ENCODE data around the gene USP31. TPM values are rescaled to one million over a fixed set of nuclear protein-coding genes. Genes with fewer than 3 reads are reported as not detected.

Gene USP31
- total RNA-seq, 6 experiments from 2014 or later: 7.1 to 12.8 (median 9.0) TPM

DNA sequence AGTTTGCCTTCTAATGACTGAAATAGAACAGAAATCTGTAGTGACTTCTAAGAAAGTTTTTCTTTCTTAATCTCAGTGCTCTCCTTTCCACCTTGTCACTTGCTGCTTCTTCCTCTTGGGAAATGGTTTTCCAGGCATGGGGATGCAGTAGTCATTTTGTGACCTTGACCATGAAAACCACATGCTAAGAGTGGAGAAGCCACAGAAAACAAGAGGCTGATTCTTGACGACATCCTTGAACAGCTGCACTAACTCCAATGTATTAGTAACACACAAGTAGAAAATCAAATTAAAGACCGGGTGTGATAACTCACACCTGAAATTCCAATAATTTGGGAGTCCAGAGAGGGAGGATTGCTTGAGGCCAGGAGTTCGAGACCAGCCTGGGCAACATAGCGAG is 15.5 kb upstream of the USP31 start:
- 49% methylated on average over 3 of the region's 4 CpGs for WGBS (ENCODE audit: insufficient coverage, low coverage, low lambda C conversion rate, missing lambda C conversion rate)
- Histone ChIP-seq H3K27me3 (no peaks in the 10 kb centered on the region), H3K9me3 (no peaks in the 10 kb centered on the region), H3K27ac (no peak overlapping the region), H3K36me3 (no peaks in the 10 kb centered on the region), H3K4me1 (no peaks in the 10 kb centered on the region), H3K4me3 (no peak overlapping the region)
- intact Hi-C loops (cut with DNase I): no loop called here
- ATAC-seq (no peak), DNase-seq (no peak)
- TF ChIP-seq CTCF (IDR thresholded peaks at IDR 0.05) (no peak), POLR2A (IDR thresholded peaks at IDR 0.05) (no peak)

- Histone ChIP-seq H3K4me3 (no peak overlapping the region), H3K4me1 (no peaks in the 10 kb centered on the region), H3K27ac (no peak overlapping the region), H3K36me3 (no peaks in the 10 kb centered on the region), H3K9me3 (no peaks in the 10 kb centered on the region), H3K27me3 (no peaks in the 10 kb centered on the region)
- no peak for TF ChIP-seq POLR2A (IDR thresholded peaks at IDR 0.05)
- no peak for TF ChIP-seq CTCF (IDR thresholded peaks at IDR 0.05)
- DNase-seq (no peak), ATAC-seq (no peak)
- intact Hi-C loops (cut with DNase I): no loop called here
- WGBS (ENCODE audit: insufficient coverage, low coverage, low lambda C conversion rate, missing lambda C conversion rate): 91% methylated on average over 2 of the region's 2 CpGs
Observed at GRCh38 chr16:23163921-23164320, 14.7 kb upstream of the USP31 start.

DNA sequence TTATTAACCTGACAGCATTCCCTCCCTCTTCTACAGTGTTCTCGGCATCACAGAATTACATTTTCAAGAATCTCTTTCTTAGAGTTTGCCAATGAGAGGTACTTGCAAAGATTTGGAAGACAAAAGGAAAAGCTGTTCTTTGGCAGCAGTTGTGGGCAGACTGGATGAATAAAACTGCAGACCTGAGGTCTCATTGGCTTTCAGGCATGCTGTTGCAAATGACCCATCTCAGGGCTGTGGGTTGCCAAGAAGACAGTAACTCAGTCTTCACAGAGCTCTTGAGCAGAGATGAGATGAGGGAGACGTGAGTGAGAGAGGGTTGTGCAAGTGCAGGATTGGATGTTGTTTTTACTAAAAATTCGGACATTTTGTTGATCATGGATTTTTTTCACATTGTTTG is 11.3 kb upstream of the USP31 start:
- WGBS (ENCODE audit: insufficient coverage, low coverage, low lambda C conversion rate, missing lambda C conversion rate): 55% methylated on average over 3 of the region's 3 CpGs
- TF ChIP-seq CTCF (IDR thresholded peaks at IDR 0.05) (no peak), POLR2A (IDR thresholded peaks at IDR 0.05) (no peak)
- no peaks in the 10 kb centered on the region for H3K36me3 ChIP-seq
- H3K27ac ChIP-seq: no peak overlapping the region
- ATAC-seq (no peak), DNase-seq (no peak)
- H3K27me3 ChIP-seq: no peaks in the 10 kb centered on the region
- H3K4me1 ChIP-seq: no peaks in the 10 kb centered on the region
- no peaks in the 10 kb centered on the region for H3K9me3 ChIP-seq
- intact Hi-C loops (cut with DNase I): no loop called here
- H3K4me3 ChIP-seq: no peak overlapping the region

GRCh38 chr16:23160082-23160481 is 10.8 kb upstream of the USP31 start:
- Histone ChIP-seq H3K36me3 (no peaks in the 10 kb centered on the region), H3K4me1 (no peaks in the 10 kb centered on the region), H3K27me3 (no peaks in the 10 kb centered on the region), H3K27ac (no peak overlapping the region), H3K9me3 (no peaks in the 10 kb centered on the region), H3K4me3 (no peak overlapping the region)
- no peak for DNase-seq
- 67% methylated on average over 3 of the region's 4 CpGs for WGBS (ENCODE audit: insufficient coverage, low coverage, low lambda C conversion rate, missing lambda C conversion rate)
- ATAC-seq: no peak
- intact Hi-C loops (cut with DNase I): no loop called here
- TF ChIP-seq CTCF (IDR thresholded peaks at IDR 0.05): no peak

DNA sequence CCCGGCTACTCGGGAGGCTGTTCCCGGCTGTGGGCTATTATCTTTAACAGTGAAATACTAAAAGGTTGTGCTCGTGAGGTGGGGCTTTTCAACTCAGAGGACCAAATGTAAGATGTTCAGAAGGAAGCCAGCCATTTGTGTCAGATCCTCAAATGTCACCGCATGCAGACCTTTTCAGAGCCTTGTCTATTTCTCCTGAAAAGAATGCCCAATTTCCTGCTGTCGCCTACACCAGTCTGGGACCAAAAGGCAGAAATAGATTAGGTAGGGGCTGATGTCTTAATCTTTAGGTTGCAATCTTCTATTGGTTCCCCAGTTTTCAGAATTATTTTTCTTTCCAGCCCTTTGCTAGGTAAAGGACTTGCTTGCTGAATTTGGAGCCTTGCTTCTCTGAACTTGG is 8.9 kb upstream of the USP31 start:
- DNase-seq: no peak
- H3K9me3 ChIP-seq: no peaks in the 10 kb centered on the region
- TF ChIP-seq POLR2A (IDR thresholded peaks at IDR 0.05) (no peak), CTCF (IDR thresholded peaks at IDR 0.05) (no peak)
- no peak overlapping the region for H3K27ac ChIP-seq
- H3K4me1 ChIP-seq: no peaks in the 10 kb centered on the region
- no peak for ATAC-seq
- no peaks in the 10 kb centered on the region for H3K36me3 ChIP-seq
- no peak overlapping the region for H3K4me3 ChIP-seq
- intact Hi-C loops (cut with DNase I): no loop called here
- 95% methylated on average over 3 of the region's 6 CpGs for WGBS (ENCODE audit: insufficient coverage, low coverage, low lambda C conversion rate, missing lambda C conversion rate)
- H3K27me3 ChIP-seq: no peaks in the 10 kb centered on the region

All from right lobe of liver (tissue), 6 donors.